Measurements from ENCODE around the gene PRUNE2. TPM values are rescaled to one million over a fixed set of nuclear protein-coding genes. Genes with fewer than 3 reads are reported as not detected.

Gene PRUNE2
- polyA plus RNA-seq, 1 of the 3 experiments (the other 2 are of a cell fraction), result 13.0 TPM

GRCh38 chr9:76591256-76591950 is 314.5 kb downstream of the PRUNE2 start:
- no peak for DNase-seq
- no peak for TF ChIP-seq RXRA (IDR thresholded peaks at IDR 0.05; ENCODE audit: borderline replicate concordance, low read depth)
- no peak for TF ChIP-seq TAF1 (IDR thresholded peaks at IDR 0.05; ENCODE audit: borderline replicate concordance, low read depth, low read length)
- TF ChIP-seq NFIC (IDR thresholded peaks at IDR 0.05; ENCODE audit: borderline replicate concordance), result no peak
- TF ChIP-seq FOXJ3 (CRISPR knock-in tag; IDR thresholded peaks at IDR 0.05), result no peak

GRCh38 chr9:76588316-76588715 is 317.6 kb downstream of the PRUNE2 start:
- ChIA-PET CTCF (no interaction called here), POLR2A (no interaction called here)
- Histone ChIP-seq H3K79me2 (ENCODE audit: insufficient read depth) (no peaks in the 10 kb centered on the region), H3K4me2 (no peak overlapping the region), H4K20me1 (ENCODE audit: insufficient read depth) (no peaks in the 10 kb centered on the region), H3F3A (replicated peaks; ENCODE audit: insufficient read depth) (no peaks in the 10 kb centered on the region), H2AFZ (ENCODE audit: low read depth) (no peak overlapping the region), H3K4me3 (ENCODE audit: low read depth in 2 of 2, low read length in 1 of 2) (no peak overlapping the region), H3K27ac (ENCODE audit: low read depth in 2 of 2, low read length in 1 of 2) (no peak overlapping the region), H3K4me1 (ENCODE audit: control insufficient read depth in 1 of 2, insufficient read depth in 2 of 2, low read depth in 1 of 2, low read length in 1 of 2) (no peaks in the 10 kb centered on the region), H3K27me3 (ENCODE audit: insufficient read depth) (peaks cover 68% of the 10 kb centered on the region), H3K9me3 (no peaks in the 10 kb centered on the region), H3K36me3 (replicated peaks in 1 of 2; ENCODE audit: control insufficient read depth in 1 of 2, insufficient read depth in 2 of 2, low read length in 1 of 2) (no peaks in the 10 kb centered on the region), H3K9me2 (no peaks in the 10 kb centered on the region), H3K9ac (no peak overlapping the region)
- DNase-seq, result no peak
- TF ChIP-seq EZH2phosphoT487 (IDR thresholded peaks at IDR 0.05; ENCODE audit: borderline replicate concordance, low read depth), result no peak
- TF ChIP-seq SMC3 (IDR thresholded peaks at IDR 0.05; ENCODE audit: low read depth, low read length), result no peak
- no peak for TF ChIP-seq FOXM1 (IDR thresholded peaks at IDR 0.05; ENCODE audit: low read depth)
- TF ChIP-seq YY1 (IDR thresholded peaks at IDR 0.05; ENCODE audit: low read depth), result no peak
- no peak for TF ChIP-seq JUND (IDR thresholded peaks at IDR 0.05)
- no peak for TF ChIP-seq USF1 (IDR thresholded peaks at IDR 0.05; ENCODE audit: borderline replicate concordance, low read depth)
- TF ChIP-seq ZBTB33 (IDR thresholded peaks at IDR 0.05; ENCODE audit: borderline replicate concordance, low read depth), result no peak
- TF ChIP-seq CTCF (IDR thresholded peaks at IDR 0.05), result no peak
- TF ChIP-seq GABPA (IDR thresholded peaks at IDR 0.05; ENCODE audit: low read depth), result no peak
- no peak for TF ChIP-seq TEAD4 (IDR thresholded peaks at IDR 0.05; ENCODE audit: borderline replicate concordance, insufficient read depth)
- TF ChIP-seq ELF1 (IDR thresholded peaks at IDR 0.05), result no peak
- no peak for TF ChIP-seq SIN3A (IDR thresholded peaks at IDR 0.05; ENCODE audit: borderline replicate concordance, low read depth, low read length)
- TF ChIP-seq POLR2AphosphoS5 (IDR thresholded peaks at IDR 0.05; ENCODE audit: low read depth, low read length), result no peak
- TF ChIP-seq RAD21 (IDR thresholded peaks at IDR 0.05; ENCODE audit: low read length), result no peak
- no peak for TF ChIP-seq FOSL2 (IDR thresholded peaks at IDR 0.05; ENCODE audit: borderline replicate concordance, low read depth)
- no peak for TF ChIP-seq USF2 (IDR thresholded peaks at IDR 0.05; ENCODE audit: borderline replicate concordance, low read depth, low read length)
- no peak for TF ChIP-seq CHD2 (IDR thresholded peaks at IDR 0.05; ENCODE audit: low read length, partially characterized antibody)

More at GRCh38 chr9:76591256-76591950, 314.5 kb downstream of the PRUNE2 start:
- Histone ChIP-seq H3K27me3 (ENCODE audit: insufficient read depth) (peaks cover 53% of the 10 kb centered on the region), H4K20me1 (ENCODE audit: insufficient read depth) (no peaks in the 10 kb centered on the region), H3F3A (replicated peaks; ENCODE audit: insufficient read depth) (no peaks in the 10 kb centered on the region), H2AFZ (ENCODE audit: low read depth) (no peak overlapping the region), H3K27ac (ENCODE audit: low read depth in 2 of 2, low read length in 1 of 2) (no peak overlapping the region), H3K9me3 (no peaks in the 10 kb centered on the region), H3K9me2 (no peaks in the 10 kb centered on the region), H3K4me2 (no peak overlapping the region), H3K4me1 (ENCODE audit: control insufficient read depth in 1 of 2, insufficient read depth in 2 of 2, low read depth in 1 of 2, low read length in 1 of 2) (no peaks in the 10 kb centered on the region), H3K4me3 (ENCODE audit: low read depth in 2 of 2, low read length in 1 of 2) (no peak overlapping the region), H3K79me2 (ENCODE audit: insufficient read depth) (no peaks in the 10 kb centered on the region), H3K36me3 (replicated peaks in 1 of 2; ENCODE audit: control insufficient read depth in 1 of 2, insufficient read depth in 2 of 2, low read length in 1 of 2) (no peaks in the 10 kb centered on the region), H3K9ac (no peak overlapping the region)
- ChIA-PET POLR2A (no interaction called here), CTCF (no interaction called here)
- 0% methylated on average over 4 of the region's 4 CpGs for WGBS (ENCODE audit: low lambda C conversion rate)
